Kidney (tissue), 14 donors: ENCODE data around the gene CPXM2. TPM values are rescaled to one million over a fixed set of nuclear protein-coding genes. Genes with fewer than 3 reads are reported as not detected.

Experiments
- DNase-seq, 5 donors: peaks; one replicate each; pipeline ENCODE4 v3.0.0-alpha.2; 2013 to 2020
- FAIRE-seq: peaks from 2 replicates; lab custom pipeline; 2012; peaks lifted over from hg19 to GRCh38; lab: Jason Lieb, UNC
- H3K27ac ChIP-seq, 2 donors: one replicate each; pipeline ENCODE4 v1.7.0; 2013; ENCODE audit warnings: low read depth in 2 of 2, low read length in 2 of 2, inconsistent platforms in 1 of 2
- H3K27me3 ChIP-seq: one replicate; pipeline ENCODE4 v1.7.1; 2013; ENCODE audit warnings: low read length, inconsistent platforms; ENCODE audit not compliant: control insufficient read depth, insufficient read depth
- H3K36me3 ChIP-seq, 3 donors: one replicate each; pipeline versions ENCODE4 v1.7.0 to v1.7.1; 2013; ENCODE audit warnings: low read length in 3 of 3, control low read depth in 1 of 3, inconsistent platforms in 1 of 3; ENCODE audit not compliant: insufficient read depth in 3 of 3, control insufficient read depth in 2 of 3
- H3K4me1 ChIP-seq, 3 donors: one replicate each; pipeline versions ENCODE4 v1.7.0 to v1.7.1; 2013; ENCODE audit warnings: low read length in 3 of 3, inconsistent platforms in 1 of 3, low read depth in 1 of 3; ENCODE audit not compliant: control insufficient read depth in 2 of 3, insufficient read depth in 2 of 3
- H3K4me3 ChIP-seq, 3 donors: one replicate each; pipeline versions ENCODE4 v1.7.0 to v1.8.1; 2013; ENCODE audit warnings: low read length in 3 of 3, control low read depth in 1 of 3, inconsistent platforms in 1 of 3
- H3K9ac ChIP-seq, 3 donors: one replicate each; pipeline versions ENCODE4 v1.7.0 to v1.7.1; 2013; ENCODE audit warnings: low read length in 3 of 3, control low read depth in 1 of 3, inconsistent platforms in 1 of 3
- H3K9me3 ChIP-seq, 3 donors: one replicate each; pipeline versions ENCODE4 v1.7.0 to v1.7.1; 2013; ENCODE audit warnings: low read length in 3 of 3, control low read depth in 1 of 3, inconsistent platforms in 1 of 3; ENCODE audit not compliant: control insufficient read depth in 2 of 3, insufficient read depth in 1 of 3
- intact Hi-C: fragments of 100-400 bp; cut with DNase I; formaldehyde crosslinking; loops from one replicate; pipeline ENCODE4 v1.11.1; 2022
- polyA plus RNA-seq: library from polyadenylated mRNA; stranded (reverse); fragments of 350-450 nt; fragmentation: Illumina TruSeq; extraction: RNeasy Lipid Tissue Mini Kit (QIAGEN cat#74804); gene quantifications from one replicate; pipeline ENCODE4 v1.2.3, GENCODE V29; 2014; ENCODE audit warnings: low read depth, low replicate concordance; ENCODE audit not compliant: insufficient read depth
- total RNA-seq: library from RNA; stranded (reverse); fragmentation: NEBNext Ultra II Directional; extraction: Animal tissue kit (Norgen Biotek cat#: 25700); gene quantifications from one replicate; pipeline ENCODE4 v1.2.1, GENCODE V29; 2021
- TF ChIP-seq, protein P1 (sequence below): IDR thresholded peaks from 3 replicates; pipeline ENCODE4 v1.5.1; 2012; ENCODE audit warnings: mild to moderate bottlenecking, moderate library complexity, borderline replicate concordance; ENCODE audit not compliant: insufficient read depth; ENCODE audit errors: extremely low read depth
- donor health status: control.
- donor health status: control.
- donor health status: control.
- donor health status: control.
- donor health status: control.
- donor health status: DM: yes; HTN: yes; CAD: no.
- donor health status: Normal renal cell carcinoma (clear cell type).

CPXM2 gene
- total and polyA plus RNA-seq, 2 donors from 2014 or later: 18.1 to 18.5 TPM

GRCh38 chr10:123831259-123831658 lies 60.3 kb downstream of the CPXM2 start:
- no peaks in the 10 kb centered on the region for H3K36me3 ChIP-seq
- no peaks in the 10 kb centered on the region for H3K9me3 ChIP-seq
- H3K4me1 ChIP-seq: no peaks in the 10 kb centered on the region
- DNase-seq (no peak), FAIRE-seq (no peak)
- intact Hi-C loops: no loop called here
- no peak overlapping the region for H3K27ac ChIP-seq
- no peak overlapping the region for H3K9ac ChIP-seq
- TF ChIP-seq, protein P1, sequence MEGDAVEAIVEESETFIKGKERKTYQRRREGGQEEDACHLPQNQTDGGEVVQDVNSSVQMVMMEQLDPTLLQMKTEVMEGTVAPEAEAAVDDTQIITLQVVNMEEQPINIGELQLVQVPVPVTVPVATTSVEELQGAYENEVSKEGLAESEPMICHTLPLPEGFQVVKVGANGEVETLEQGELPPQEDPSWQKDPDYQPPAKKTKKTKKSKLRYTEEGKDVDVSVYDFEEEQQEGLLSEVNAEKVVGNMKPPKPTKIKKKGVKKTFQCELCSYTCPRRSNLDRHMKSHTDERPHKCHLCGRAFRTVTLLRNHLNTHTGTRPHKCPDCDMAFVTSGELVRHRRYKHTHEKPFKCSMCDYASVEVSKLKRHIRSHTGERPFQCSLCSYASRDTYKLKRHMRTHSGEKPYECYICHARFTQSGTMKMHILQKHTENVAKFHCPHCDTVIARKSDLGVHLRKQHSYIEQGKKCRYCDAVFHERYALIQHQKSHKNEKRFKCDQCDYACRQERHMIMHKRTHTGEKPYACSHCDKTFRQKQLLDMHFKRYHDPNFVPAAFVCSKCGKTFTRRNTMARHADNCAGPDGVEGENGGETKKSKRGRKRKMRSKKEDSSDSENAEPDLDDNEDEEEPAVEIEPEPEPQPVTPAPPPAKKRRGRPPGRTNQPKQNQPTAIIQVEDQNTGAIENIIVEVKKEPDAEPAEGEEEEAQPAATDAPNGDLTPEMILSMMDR: no peak
- no peaks in the 10 kb centered on the region for H3K27me3 ChIP-seq
- H3K4me3 ChIP-seq: no peak overlapping the region

- Histone ChIP-seq H3K9ac (no peak overlapping the region), H3K9me3 (no peaks in the 10 kb centered on the region), H3K4me1 (no peaks in the 10 kb centered on the region), H3K27ac (no peak overlapping the region), H3K27me3 (no peaks in the 10 kb centered on the region), H3K4me3 (no peak overlapping the region), H3K36me3 (no peaks in the 10 kb centered on the region)
- DNase-seq (peak in 2 of 5 donors; percentile 14), FAIRE-seq (no peak)
- TF ChIP-seq, protein P1: no peak
- intact Hi-C loops: no loop called here
Measured at GRCh38 chr10:123821136-123821535, 70.5 kb downstream of the CPXM2 start.

DNA sequence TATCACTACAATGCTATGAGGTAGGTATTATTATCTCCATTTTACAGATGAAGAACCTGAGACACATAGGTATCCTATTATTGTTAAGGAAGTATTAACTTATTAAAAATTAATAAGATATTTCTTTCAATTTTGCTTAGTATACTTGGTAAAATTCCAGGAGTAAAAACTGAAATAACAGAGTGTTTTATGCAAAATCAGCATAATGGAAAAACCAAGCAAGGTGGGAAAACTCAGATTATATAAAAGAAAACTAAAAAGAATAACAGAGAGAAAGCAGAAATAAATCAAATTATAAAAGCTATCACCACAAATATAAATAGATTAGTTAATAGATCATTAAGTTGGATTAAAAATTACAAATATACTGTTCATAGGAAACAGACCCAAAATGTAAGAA lies 82.0 kb downstream of the CPXM2 start:
- DNase-seq (no peak), FAIRE-seq (peak; percentile 78)
- Histone ChIP-seq H3K27me3 (no peaks in the 10 kb centered on the region), H3K4me3 (no peak overlapping the region), H3K4me1 (no peaks in the 10 kb centered on the region), H3K27ac (no peak overlapping the region), H3K9me3 (peaks cover 0 to 6% (median 0%) of the 10 kb centered on the region in 3 donors), H3K36me3 (no peaks in the 10 kb centered on the region), H3K9ac (no peak overlapping the region)
- TF ChIP-seq, protein P1: no peak
- intact Hi-C loops: no loop called here

- H3K27ac ChIP-seq: no peak overlapping the region
- peaks cover 0 to 3% (median 0%) of the 10 kb centered on the region in 3 donors for H3K9me3 ChIP-seq
- H3K4me3 ChIP-seq: no peak overlapping the region
- DNase-seq (no peak), FAIRE-seq (no peak)
- TF ChIP-seq, protein P1: no peak
- H3K9ac ChIP-seq: no peak overlapping the region
- no peaks in the 10 kb centered on the region for H3K4me1 ChIP-seq
- intact Hi-C loops: no loop called here
- no peaks in the 10 kb centered on the region for H3K27me3 ChIP-seq
- no peaks in the 10 kb centered on the region for H3K36me3 ChIP-seq
Measured at GRCh38 chr10:123808906-123809305, 82.7 kb downstream of the CPXM2 start.
